Measurements from ENCODE around the gene GNG7.
"Not testable (repeated sequence)": the region's sequence is repeated elsewhere in the genome, so short reads cannot be mapped to it uniquely, and the experiment has no call there.

GNG7 gene

DNA sequence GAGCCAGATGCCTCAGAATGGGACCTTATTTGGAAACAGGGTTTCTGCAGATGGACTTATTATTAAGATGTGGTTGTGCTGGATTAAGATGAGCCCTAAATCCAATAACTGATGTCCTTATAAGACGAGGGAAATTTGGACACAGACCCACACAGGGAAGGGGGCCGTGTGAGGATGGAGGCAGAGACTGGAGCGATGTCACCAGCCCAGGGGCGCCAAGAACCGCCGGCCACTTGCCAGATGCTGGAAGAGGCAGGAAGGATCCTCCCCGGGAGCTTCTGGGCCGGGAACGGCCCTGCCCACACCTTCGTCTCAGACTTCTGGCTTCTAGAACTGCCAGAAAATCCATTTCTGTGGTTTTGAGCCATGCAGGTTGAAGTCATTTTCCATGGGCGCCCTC lies 26.6 kb downstream of the GNG7 start:
- Histone ChIP-seq H3K9me3 (ENCODE audit: control insufficient read depth, low read length) (no peaks in the 10 kb centered on the region), H3K4me1 (no peaks in the 10 kb centered on the region), H3K79me2 (no peaks in the 10 kb centered on the region), H3K4me2 (ENCODE audit: low read length) (no peak overlapping the region), H3K9ac (no peak overlapping the region), H3K4me3 (ENCODE audit: low read depth, low read length) (no peak overlapping the region), H3K27me3 (ENCODE audit: control insufficient read depth, insufficient read depth, low read length) (no peaks in the 10 kb centered on the region), H3K27ac (no peak overlapping the region), H3K36me3 (ENCODE audit: control insufficient read depth, insufficient read depth, low read length) (no peaks in the 10 kb centered on the region), H2AFZ (no peak overlapping the region)
- TF ChIP-seq, protein P1, sequence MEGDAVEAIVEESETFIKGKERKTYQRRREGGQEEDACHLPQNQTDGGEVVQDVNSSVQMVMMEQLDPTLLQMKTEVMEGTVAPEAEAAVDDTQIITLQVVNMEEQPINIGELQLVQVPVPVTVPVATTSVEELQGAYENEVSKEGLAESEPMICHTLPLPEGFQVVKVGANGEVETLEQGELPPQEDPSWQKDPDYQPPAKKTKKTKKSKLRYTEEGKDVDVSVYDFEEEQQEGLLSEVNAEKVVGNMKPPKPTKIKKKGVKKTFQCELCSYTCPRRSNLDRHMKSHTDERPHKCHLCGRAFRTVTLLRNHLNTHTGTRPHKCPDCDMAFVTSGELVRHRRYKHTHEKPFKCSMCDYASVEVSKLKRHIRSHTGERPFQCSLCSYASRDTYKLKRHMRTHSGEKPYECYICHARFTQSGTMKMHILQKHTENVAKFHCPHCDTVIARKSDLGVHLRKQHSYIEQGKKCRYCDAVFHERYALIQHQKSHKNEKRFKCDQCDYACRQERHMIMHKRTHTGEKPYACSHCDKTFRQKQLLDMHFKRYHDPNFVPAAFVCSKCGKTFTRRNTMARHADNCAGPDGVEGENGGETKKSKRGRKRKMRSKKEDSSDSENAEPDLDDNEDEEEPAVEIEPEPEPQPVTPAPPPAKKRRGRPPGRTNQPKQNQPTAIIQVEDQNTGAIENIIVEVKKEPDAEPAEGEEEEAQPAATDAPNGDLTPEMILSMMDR (IDR thresholded peaks at IDR 0.05): no peak

DNA sequence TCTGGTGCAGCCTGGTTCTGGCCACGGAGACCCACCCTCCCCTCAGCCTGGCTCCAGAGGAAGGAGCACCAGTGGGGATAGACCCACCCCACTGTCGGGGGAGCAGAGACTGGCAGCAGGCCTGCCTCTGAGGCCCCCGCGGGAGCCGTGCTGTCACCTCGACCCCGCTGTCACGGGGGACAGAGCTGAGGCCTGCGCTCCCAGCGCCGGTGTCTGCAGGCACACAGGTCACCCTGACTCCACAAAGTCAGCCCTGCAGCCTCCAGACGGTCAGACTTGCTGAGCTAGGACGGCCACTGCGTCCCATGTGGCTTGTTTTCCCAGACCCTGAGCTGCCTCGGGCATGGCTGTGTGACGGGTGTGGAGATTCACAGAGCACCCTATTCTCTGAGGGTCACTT lies 32.3 kb downstream of the GNG7 start:
- Histone ChIP-seq H2AFZ (no peak overlapping the region), H3K4me1 (no peaks in the 10 kb centered on the region), H3K79me2 (no peaks in the 10 kb centered on the region), H3K27me3 (ENCODE audit: control insufficient read depth, insufficient read depth, low read length) (no peaks in the 10 kb centered on the region), H3K9ac (no peak overlapping the region), H3K9me3 (ENCODE audit: control insufficient read depth, low read length) (no peaks in the 10 kb centered on the region), H3K36me3 (ENCODE audit: control insufficient read depth, insufficient read depth, low read length) (no peaks in the 10 kb centered on the region), H3K4me2 (ENCODE audit: low read length) (no peak overlapping the region), H3K27ac (no peak overlapping the region), H3K4me3 (ENCODE audit: low read depth, low read length) (no peak overlapping the region)
- TF ChIP-seq, protein P1 (IDR thresholded peaks at IDR 0.05): no peak

DNA sequence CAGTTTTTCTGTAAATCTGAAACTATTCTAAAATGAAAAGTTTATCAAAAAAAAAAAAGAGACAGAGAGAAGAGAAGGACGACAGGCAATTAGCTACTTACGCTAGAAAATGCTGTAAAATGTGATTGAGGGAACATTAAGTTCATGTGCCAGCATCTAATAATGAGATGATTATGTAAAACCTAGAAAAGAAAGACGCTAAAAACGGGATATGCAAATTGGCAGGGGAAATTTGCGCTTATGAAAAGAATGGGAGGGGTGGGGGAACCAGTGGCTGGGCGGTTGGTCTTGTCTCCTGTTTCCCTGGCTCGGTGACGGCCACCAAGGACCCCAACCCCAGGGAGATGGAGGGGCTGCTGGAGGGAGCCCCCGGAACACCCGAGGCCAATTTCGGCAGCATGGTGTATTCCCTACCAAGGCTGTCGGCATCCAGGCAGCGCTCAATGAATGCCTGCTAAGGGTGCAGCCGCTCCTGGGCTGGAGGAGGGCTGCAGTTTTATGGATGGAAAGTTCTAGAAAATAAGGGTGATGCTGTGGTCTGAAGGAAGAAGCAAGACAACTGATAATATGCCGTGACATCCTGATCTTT lies 34.2 kb downstream of the GNG7 start:
- Histone ChIP-seq H3K27me3 (ENCODE audit: control insufficient read depth, insufficient read depth, low read length) (no peaks in the 10 kb centered on the region), H3K4me1 (peaks cover 2% of the 10 kb centered on the region), H3K9me3 (ENCODE audit: control insufficient read depth, low read length) (no peaks in the 10 kb centered on the region), H2AFZ (no peak overlapping the region), H3K27ac (no peak overlapping the region), H3K4me3 (ENCODE audit: low read depth, low read length) (no peak overlapping the region), H3K4me2 (ENCODE audit: low read length) (no peak overlapping the region), H3K9ac (no peak overlapping the region), H3K36me3 (ENCODE audit: control insufficient read depth, insufficient read depth, low read length) (no peaks in the 10 kb centered on the region), H3K79me2 (peaks cover 3% of the 10 kb centered on the region)
- TF ChIP-seq, protein P1 (IDR thresholded peaks at IDR 0.05): no peak

DNA sequence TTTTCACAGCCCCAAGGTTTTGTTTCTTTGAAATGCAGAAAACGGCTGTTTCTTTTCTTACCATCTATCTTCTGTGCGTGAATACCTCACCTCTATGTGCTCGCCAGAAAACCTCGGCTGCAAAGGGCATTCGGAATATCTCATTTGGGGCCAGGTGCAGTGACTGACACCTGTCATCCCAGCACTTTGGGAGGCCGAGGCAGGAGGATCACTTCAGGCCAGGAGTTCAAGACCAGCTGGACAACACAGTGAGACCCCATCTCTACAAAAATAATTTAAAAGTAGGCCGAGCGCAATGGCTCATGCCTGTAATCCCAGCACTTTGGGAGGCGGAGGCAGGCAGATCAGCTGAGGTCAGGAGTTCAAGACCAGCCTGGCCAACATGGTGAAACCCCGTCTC lies 35.1 kb downstream of the GNG7 start:
- not testable (repeated sequence) for H3K9ac ChIP-seq; H3K27me3 ChIP-seq (ENCODE audit: control insufficient read depth, insufficient read depth, low read length); H3K4me1 ChIP-seq; H3K4me2 ChIP-seq (ENCODE audit: low read length); H3K36me3 ChIP-seq (ENCODE audit: control insufficient read depth, insufficient read depth, low read length); H3K79me2 ChIP-seq; H2AFZ ChIP-seq; H3K9me3 ChIP-seq (ENCODE audit: control insufficient read depth, low read length); H3K4me3 ChIP-seq (ENCODE audit: low read depth, low read length); H3K27ac ChIP-seq

DNA sequence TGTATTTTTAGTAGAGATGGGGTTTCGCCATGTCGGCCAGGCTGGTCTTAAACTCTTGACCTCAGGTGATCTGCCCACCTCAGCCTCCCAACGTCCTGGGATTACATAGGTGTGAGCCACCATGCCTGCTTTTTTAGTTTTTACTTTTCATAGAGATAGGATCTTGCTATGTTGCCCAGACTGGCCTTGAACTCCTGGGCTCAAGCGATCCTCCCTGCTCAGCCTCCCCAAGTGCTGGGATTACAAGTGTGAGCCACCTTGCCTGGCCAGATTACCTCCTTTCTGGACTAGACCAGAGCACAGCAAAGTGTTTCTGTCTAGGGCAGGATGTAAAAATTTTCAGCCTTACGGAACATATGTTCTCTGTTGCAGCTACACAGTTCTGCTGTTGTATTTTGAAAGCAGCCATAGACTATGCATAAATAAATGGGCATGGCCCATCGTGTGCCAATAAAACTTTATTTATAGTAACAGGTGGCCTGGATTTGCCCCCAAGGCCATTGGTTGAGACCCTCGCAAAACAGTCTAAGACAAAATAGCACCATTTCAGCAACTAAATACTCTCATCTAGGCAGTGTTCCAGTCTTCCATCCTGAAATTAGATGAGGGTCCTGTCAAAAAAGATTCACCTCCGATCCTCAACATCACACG lies 36.0 kb downstream of the GNG7 start:
- Histone ChIP-seq H3K4me1 (peaks cover 2% of the 10 kb centered on the region), H3K4me3 (ENCODE audit: low read depth, low read length) (no peak overlapping the region), H3K79me2 (peaks cover 3% of the 10 kb centered on the region), H3K36me3 (ENCODE audit: control insufficient read depth, insufficient read depth, low read length) (no peaks in the 10 kb centered on the region), H2AFZ (no peak overlapping the region), H3K9ac (no peak overlapping the region), H3K27ac (no peak overlapping the region), H3K4me2 (ENCODE audit: low read length) (no peak overlapping the region), H3K27me3 (ENCODE audit: control insufficient read depth, insufficient read depth, low read length) (no peaks in the 10 kb centered on the region), H3K9me3 (ENCODE audit: control insufficient read depth, low read length) (no peaks in the 10 kb centered on the region)
- TF ChIP-seq, protein P1 (IDR thresholded peaks at IDR 0.05): no peak

All from parathyroid adenoma (tissue), 2 donors.